ENCODE results near the gene MFAP5.
A peak's percentile ranks its signal among the peaks of the same experiment; 100 is the strongest.

MFAP5 gene, protein sequence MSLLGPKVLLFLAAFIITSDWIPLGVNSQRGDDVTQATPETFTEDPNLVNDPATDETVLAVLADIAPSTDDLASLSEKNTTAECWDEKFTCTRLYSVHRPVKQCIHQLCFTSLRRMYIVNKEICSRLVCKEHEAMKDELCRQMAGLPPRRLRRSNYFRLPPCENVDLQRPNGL

DNA sequence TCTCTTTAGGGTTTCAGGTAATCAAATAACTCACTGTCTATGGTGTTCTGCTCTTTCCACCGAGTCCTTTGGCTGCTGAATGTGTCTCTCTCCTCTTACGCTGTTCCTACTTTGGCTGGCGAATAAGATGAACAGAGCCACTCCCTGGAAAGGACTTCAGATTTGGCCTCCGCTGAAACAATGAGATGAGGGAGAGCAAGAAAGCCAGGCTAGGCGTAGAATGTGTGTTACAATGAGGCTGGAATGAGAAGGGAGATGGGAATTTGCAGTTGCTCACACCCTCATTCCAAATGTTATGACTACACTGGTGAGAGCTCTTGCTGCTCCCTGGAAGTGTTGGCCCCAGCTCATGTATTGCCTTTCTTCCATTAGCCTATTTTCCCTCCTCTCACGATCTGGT lies at the start of gene MFAP5:
Gene MFAP5 (minus strand): TSS at position 234 of the 400 bp plus-strand sequence. CDS start 722 bp downstream, outside the sequence.
- H3K27ac ChIP-seq, result peak within 1 kb of the TSS; percentile 75
- no peak for DNase-seq (ENCODE audit: low read depth, low spot score)

DNA sequence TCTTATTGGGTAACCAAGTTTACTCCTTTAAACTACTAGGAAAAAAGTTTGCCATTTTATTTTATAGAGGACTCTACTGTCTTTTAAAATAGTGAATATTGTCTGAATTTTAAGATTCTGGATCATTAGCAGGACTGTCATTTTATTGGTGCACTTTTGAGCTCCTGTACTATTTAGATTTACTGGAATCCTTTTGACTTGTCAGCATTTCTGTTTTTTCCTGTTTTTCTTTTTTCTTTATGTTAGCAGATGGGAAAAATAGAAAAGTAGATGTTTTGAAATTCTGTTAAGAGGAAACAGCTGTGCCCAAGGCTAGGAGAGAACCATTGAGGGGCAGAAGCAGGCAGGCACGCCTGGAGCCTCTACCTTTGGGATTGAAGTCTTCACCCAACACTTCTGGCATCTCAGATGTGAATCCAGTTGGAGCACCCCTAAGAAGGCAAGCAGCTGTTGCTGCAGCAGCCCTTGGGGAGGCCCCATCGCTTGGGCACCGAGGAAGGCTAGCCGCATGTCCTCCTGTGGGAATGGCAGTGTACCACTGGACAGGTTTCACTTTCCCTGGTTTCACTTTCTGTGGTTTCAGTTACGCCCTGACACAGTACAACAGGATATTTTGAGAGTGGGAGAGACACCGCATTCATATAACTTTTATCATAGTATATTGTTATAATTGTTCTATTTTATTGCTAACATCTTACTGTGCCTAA lies 46.7 kb upstream of the MFAP5 start:
- no peak overlapping the region for H3K27ac ChIP-seq
- no peak for DNase-seq (ENCODE audit: low read depth, low spot score)

DNA sequence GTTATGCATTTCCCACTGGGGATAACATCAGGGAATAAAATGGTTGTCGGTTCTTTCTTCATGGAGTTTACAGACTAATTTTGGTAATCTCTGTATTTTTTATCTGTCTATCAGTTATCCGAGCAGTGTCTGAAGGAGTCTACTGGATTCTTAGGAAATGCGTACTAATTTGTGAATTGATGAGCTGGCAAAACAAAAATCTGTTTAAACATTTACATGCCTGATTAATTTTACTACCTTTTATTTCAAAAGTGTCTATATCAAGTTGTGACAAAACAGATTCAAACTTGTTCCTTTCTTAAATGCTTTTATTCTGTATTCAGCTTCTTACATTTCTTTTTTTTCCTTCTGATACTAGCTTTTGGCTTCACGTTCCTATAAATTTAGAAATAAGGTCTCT lies 39.5 kb upstream of the MFAP5 start:
- no peak overlapping the region for H3K27ac ChIP-seq
- DNase-seq (ENCODE audit: low read depth, low spot score), result no peak

DNA sequence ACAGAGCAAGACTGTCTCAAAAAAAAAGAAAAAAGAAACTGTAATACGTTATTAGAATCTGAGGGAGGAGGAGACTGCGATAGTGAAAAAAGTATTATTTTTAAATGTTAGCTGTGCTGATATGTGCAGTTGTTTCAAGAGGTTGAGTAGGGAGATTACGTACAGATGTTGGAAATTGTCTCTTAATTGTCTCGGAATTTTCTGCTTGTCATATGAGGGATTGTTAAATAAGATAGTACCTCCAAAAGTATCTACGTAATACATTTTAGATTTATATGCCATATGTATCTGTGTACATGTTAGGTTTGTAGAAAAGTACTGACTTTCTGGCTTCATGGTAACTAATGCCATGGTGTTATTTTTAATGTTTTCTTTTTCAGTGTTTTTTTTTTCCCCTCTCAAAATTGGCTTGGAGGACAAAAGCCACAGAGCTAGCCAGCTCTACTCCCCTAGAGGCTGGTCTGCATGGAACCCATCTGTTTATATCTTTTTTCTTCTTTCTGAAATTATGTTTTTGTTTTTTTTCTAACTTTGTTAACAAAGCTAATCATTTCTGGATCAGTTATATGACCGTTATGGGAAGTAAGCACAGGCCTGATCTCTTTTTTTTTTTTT lies 38.5 kb upstream of the MFAP5 start:
- no peak for DNase-seq (ENCODE audit: low read depth, low spot score)
- H3K27ac ChIP-seq, result no peak overlapping the region

DNA sequence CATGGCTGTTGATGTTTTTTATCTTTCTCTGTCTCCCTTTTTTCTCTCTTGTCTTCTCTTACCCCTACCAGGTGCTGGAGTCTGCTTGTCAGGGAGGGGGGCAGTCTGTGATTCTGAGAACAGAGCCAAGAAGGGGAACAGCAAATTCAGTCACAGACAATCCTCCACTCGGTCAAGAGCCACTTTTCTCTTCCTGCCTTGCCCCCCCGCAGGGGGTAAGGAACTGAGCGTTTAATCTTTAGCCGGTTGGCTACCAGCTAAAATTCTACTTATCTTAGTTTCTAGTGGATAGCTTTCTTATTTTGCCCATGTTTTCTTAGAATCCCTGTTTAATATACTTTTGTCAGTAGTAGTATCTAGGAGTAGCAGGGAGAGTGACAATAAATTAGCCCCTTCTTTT lies 37.1 kb upstream of the MFAP5 start:
- no peak overlapping the region for H3K27ac ChIP-seq
- no peak for DNase-seq (ENCODE audit: low read depth, low spot score)

DNA sequence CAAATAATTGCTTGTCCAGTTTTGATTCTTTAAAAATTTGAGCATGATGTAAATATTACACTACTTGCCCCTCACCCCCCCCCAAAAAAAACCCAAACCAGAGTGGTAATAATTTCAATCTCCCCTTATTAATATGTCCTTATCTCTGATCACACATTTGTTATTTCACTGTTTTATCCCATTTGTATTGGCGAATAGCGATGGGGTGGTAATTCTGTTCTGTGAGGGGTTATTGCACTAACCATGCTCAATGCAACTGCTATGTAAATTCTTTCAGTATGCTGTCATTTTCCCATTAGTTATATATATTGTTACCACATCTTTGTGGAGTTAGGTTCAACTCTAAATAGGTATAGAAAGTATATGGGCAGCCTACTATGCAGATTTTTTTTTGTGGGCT lies 36.3 kb upstream of the MFAP5 start:
- no peak for DNase-seq (ENCODE audit: low read depth, low spot score)
- H3K27ac ChIP-seq, result peak overlapping the region; percentile 75

DNA sequence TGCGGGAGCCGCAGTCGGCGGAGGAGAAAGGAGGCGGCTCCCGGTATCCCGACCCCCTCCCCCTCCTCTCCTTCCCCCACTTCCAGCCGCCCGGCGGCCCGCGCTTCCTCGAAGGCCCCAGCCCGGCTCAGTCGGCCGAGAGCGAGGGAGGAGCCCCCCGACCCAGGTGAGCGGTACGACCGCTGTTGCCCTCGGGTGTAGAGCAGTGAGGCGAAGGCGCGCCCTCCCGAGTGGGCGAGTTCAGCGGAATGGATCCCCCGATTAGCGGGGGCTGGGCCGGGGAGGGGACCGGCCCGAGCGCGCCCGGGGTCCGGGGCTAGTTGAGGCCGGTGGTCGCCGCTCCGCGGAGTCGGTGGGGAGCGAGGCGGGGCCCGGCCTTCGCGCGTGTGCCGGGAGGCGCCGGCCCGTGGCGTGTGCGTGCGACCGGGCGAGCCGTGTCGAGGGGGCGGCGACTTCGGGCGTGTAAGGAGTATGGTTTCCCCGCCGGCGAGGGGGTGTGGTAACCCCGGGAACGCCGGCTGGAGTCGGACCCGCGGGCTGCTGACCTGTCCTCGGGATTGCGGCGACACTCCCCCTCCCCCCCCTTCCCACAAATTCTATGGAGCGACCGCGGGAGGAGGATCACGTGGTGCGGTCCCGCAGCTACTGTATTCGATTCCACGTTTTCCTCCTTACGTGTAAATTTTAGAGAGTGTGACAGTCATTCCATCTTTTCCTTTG lies 35.7 kb upstream of the MFAP5 start:
- no peak for DNase-seq (ENCODE audit: low read depth, low spot score)
- peak overlapping the region; percentile 75 for H3K27ac ChIP-seq

DNA sequence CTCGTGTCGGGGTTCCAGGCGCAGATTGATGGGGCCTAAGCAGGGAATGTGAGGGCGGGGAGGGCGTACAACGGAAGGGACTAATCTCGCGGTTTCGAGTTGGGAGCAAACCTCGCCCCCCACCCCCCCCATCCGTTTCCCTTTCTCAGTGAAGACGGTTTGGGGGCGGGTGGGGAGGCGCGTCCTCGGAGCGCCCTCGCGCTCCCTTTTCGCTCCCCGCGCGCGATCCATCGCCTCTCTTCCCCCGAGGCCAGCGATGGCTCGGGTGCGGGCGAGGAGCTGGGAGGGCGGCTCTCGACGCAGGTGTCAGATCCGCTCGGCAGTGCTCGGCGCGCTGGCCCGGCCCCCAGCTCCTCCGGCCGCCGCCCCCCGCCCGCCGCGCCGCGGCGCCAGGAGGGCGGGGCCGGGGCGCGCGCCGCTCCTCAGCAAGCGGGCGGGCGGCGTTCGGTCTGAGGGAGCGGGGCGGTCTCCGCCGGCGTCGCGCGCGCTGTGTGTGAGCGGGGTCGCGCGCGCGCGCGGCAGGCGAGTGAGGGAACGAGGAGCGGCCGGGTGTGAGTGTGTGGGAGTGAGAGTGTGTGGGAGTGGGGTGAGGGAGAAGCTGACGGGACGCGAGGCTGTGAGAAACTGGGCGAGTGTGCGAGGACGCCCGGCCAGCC lies 35.0 kb upstream of the MFAP5 start, which contains the start of gene RIMKLB:
Gene RIMKLB (plus strand): TSS at position 516 of the 656 bp plus-strand sequence. CDS start 15,876 bp downstream, outside the sequence.
- H3K27ac ChIP-seq, result peak within 1 kb of the TSS; percentile 75
- DNase-seq (ENCODE audit: low read depth, low spot score), result no peak

DNA sequence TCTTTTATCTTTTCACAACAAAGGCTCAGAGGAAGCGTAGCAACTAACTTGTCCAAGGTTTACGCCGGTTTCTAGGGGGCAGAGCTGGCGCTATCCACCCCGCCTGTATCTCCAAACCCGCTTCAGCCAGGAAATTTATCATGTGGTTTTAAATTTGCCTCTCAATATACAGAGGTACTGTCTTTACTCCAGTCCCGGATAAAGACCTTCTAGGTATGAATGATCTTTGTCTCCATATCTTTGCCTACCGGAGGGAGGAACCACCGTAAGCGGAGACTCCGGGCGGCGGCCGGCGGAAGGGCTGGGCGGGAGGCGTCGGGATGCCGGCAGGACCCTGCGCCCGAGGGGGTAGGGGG lies 34.5 kb upstream of the MFAP5 start:
- peak overlapping the region; percentile 75 for H3K27ac ChIP-seq
- no peak for DNase-seq (ENCODE audit: low read depth, low spot score)

DNA sequence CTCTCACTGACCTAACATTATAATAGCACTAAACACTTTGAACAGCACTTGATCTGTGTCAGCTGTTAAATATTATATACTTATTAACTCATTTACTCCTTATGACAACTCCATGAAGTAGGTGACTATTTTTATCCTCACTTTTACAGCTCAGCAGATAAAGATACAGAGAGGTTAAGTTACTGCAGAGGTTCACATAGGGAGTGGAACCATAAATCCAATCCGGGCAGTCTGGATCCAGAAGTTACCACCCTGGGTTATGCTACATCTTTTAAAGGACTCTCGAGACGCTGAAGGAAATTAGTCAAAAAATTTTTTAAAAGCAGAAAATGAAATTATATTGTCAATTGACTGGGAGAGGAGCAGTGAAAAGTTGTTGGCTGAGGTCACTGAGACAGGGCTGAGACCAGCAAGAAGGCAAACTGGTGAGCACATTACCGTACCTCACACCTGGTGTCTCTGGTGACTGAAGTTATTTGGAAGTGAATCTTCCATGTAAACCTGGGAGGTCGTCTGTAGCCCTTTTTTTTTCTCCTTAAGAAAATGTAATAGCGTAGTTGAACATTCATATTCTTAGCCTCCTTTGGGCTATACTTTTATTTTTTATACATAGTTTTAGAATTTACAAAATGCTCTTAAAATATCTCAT lies 33.9 kb upstream of the MFAP5 start:
- DNase-seq (ENCODE audit: low read depth, low spot score), result no peak
- peak overlapping the region; percentile 75 for H3K27ac ChIP-seq

DNA sequence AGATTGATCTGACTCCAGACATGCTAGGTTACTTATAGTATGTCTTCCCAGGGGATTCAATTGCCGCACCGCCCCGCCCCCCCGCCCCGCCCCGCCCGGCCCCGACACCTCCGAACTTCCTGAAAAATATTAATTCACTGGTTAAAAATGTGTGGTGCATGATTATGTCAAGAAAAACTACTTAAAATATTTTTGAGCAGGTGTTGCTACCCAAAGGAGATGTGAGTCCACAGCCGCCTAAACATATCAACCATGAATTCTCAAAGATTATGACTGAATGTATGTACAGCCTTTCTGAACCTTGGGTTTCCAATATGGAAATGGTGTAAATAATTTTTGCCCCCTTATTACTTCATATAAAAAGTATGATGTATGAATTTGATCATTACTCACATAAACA lies 32.5 kb upstream of the MFAP5 start:
- no peak overlapping the region for H3K27ac ChIP-seq
- no peak for DNase-seq (ENCODE audit: low read depth, low spot score)

DNA sequence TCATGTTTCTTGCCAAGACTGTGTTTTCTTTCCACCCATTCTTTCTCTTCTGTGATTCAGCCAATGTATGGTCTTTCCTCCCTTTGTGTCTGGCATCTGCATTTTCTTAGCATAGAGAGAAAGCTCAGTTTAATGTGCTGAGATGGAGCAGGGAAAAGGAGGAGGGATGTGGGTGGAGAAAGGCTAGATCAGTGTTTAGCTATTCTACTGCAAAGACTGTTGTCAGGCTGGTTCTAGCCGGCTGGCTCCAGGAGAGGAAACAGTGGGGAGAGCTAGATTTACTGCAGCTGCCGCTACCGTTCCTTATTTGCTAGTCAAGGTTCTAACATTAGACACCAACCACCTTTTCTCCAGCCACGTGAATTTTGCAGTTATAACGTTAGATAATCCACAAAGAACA lies 29.9 kb upstream of the MFAP5 start:
- no peak for DNase-seq (ENCODE audit: low read depth, low spot score)
- H3K27ac ChIP-seq, result peak overlapping the region; percentile 0

DNA sequence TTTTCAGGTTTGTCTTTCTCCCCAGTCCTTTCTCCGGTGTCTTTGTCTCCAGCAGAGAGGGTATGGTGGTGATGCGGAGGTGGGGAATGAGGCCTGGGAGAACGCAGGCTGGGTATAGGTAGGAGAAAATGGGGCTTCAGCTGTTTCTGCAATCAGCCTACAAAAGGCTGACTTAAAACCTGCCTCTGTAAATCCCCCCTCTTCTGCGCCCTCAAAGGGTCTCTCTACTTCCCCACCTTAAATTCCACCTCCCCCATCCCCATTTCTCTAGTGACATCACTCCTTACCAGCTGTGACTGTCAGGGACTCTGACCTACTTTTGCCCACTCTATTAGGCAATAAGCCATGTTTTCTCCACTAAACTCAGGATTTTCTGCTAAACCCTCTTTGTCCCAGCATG lies 27.1 kb upstream of the MFAP5 start:
- no peak overlapping the region for H3K27ac ChIP-seq
- DNase-seq (ENCODE audit: low read depth, low spot score), result no peak

DNA sequence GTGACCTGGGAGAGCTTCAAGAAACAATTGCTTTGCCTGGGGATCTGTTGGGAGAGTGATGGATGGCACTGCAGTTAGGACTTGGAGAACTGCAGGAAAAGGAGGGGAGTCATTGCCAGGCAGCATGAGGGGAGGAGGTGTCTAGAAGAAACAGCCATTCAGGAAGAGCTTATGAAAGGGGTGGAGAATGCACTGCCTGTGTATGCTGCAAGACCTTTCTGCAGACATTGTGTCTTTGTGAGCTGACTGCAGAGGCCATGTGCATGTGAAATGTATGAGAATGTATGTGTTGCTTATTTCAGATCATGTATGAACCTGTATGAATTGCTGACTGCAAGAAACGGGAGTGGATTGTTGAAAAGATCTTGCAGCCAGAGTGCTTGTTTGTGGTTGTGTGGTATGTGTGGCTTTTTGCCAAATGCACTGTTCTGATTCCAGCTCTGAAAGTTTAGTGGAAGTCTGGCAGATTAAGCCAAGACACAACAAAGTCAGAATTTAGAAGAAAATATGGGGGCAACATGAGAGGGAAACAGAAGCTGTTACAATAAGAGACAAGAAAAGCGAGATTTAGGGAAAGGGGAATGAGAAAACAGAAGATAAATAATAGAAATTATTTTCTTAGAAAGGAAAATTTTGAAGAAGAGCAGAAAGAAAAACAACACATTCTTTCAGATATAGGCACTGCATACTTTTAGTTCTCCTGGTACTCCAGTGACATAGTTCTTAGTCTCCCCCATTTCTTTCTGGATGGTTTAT lies 25.4 kb upstream of the MFAP5 start:
- no peak overlapping the region for H3K27ac ChIP-seq
- DNase-seq (ENCODE audit: low read depth, low spot score), result peak; percentile 61

DNA sequence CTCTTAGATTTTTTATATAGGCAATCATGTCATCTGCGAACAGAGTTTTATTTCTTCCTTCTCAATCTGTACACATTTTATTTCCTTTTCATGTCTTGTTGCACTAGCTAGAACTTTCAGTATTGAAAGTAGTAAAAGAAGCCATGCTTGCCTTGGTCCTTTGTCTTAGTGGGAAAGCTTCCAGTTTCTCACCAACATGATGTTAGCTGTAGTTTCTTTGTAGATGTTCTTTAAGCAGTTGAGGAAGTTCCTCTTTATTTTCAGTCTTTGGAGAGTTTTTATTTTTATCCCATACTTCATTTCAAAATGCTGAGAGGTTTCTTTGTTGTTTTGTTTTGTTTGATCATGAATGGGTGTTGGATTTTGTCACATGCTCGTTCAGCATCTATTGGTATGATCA lies 22.4 kb upstream of the MFAP5 start:
- no peak overlapping the region for H3K27ac ChIP-seq
- DNase-seq (ENCODE audit: low read depth, low spot score), result no peak

DNA sequence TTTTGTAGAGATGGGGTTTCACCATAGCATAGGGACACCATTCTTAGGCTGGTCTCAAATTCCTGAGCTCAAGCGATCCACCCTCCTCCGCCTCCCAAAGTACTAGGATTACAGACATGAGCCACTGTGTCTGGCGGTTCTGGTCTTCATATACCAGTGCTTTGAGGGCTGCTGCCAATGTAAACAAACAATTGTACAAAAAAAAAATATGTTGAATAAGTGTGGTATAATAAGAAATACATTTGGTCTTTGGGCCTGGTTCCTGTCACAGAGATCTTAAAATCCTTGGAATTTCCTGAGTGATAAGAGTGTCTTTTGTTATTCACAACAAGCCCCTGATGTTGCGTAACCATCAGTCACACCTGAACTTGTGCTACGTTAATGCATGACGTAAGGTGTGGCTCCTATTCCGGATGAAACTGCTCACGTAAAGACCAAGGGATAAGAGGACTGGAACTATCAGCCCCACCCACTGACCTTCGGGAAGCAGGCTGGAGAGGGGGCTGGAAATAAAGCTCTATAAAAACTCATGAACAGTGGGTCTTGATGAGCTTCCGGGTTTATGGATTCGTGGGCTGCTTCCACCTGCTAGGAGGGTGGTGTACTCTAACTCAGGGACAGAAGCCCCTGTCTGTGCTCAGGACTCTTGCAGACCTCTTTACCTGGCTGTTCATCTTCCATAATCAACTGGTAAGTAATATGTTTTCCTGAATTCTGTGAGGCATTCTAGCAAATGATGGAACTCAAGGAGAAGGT lies 18.7 kb upstream of the MFAP5 start:
- H3K27ac ChIP-seq, result peak overlapping the region; percentile 88
- DNase-seq (ENCODE audit: low read depth, low spot score), result peak; percentile 82

DNA sequence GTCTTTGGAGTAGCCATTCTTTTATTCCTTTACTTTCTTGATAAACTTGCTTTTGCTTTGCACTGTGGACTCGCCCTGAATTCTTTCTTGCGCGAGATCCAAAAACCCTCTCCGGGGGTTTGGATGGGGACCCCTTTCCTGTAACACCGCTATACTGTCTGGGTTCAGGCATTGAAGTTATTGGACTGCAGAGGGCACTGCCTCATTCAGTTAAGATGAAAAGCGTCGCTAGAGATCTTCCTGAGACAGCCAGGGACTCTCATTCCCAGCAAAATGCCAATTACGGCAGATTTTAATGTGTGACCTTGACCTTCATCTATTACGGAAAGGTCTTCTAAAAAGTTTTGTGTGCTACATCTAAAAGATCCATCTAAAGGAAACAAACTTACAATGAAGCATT lies 17.9 kb upstream of the MFAP5 start:
- H3K27ac ChIP-seq, result peak overlapping the region; percentile 88
- DNase-seq (ENCODE audit: low read depth, low spot score), result no peak

DNA sequence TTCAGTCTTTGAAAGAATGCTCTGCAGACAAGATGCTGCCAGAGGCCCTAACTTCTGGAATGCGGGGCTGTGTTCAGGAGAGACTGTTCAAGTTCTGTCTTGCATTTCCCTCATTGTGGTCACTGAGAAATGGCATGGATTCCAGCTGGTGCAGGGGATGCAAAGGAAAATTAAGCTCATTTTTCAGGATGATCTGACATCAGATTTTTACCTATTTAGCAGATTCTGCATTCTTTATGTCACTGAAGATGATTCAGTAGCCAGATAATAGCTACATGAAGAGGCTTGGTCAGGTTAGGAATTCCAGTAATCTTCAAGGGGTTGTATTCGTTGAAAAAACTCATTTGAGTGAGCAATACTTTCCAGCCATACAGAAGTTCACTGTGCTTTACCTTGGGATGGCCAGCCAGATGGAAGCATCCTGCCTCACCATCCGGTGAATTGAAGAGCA lies 16.1 kb upstream of the MFAP5 start:
- peak overlapping the region; percentile 88 for H3K27ac ChIP-seq
- DNase-seq (ENCODE audit: low read depth, low spot score), result peak; percentile 53

DNA sequence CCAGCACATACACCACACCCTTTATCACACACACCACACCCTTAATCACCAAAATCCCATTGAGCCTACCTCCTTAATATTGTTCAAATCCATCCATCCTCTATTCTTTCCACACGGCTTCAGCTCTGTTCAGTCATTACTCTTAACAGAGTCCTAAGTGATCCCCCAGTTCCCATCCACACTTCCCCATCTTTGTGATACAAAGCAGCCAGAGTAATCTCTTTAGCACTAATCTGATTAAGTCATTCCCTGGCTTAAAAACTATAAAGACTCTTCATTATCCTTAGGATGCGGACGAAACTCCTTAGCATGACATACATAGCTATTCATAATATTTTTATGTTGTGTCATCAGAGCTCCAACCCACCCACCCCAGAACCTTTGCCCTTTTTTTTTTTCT lies 14.7 kb upstream of the MFAP5 start:
- no peak for DNase-seq (ENCODE audit: low read depth, low spot score)
- H3K27ac ChIP-seq, result peak overlapping the region; percentile 14
